Mesenchymal stem cell (in vitro differentiated cells and primary cell): Measurements from ENCODE around the gene MTFR1L.

Source experiments
- DNase-seq: peaks from one replicate; pipeline ENCODE4 v3.0.0-alpha.2; 2013
- H2AFZ ChIP-seq: one replicate; pipeline ENCODE4 v1.6.1; 2013; ENCODE audit warnings: low read depth, mild to moderate bottlenecking, control low read depth, inconsistent platforms, low read length, moderate library complexity
- H2AK5ac ChIP-seq: 2 replicates; pipeline ENCODE4 v1.6.1; 2013; ENCODE audit warnings: low read length, moderate library complexity, mild to moderate bottlenecking, inconsistent platforms; ENCODE audit not compliant: severe bottlenecking
- H2BK120ac ChIP-seq: one replicate; pipeline ENCODE4 v1.6.1; 2013; ENCODE audit warnings: low read depth, mild to moderate bottlenecking, inconsistent platforms, low read length, moderate library complexity
- H2BK12ac ChIP-seq, 2 experiments: one replicate each; pipeline ENCODE4 v1.6.1; 2013; ENCODE audit warnings: inconsistent platforms in 2 of 2, low read length in 2 of 2, mild to moderate bottlenecking in 2 of 2, moderate library complexity in 2 of 2, control low read depth in 1 of 2
- H2BK15ac ChIP-seq: one replicate; pipeline ENCODE4 v1.6.1; 2013; ENCODE audit warnings: mild to moderate bottlenecking, low read depth, inconsistent platforms; ENCODE audit not compliant: poor library complexity, severe bottlenecking
- H2BK5ac ChIP-seq: 2 replicates; pipeline ENCODE4 v1.6.1; 2013; ENCODE audit warnings: low read depth, mild to moderate bottlenecking, low read length, control low read depth, inconsistent platforms; ENCODE audit not compliant: poor library complexity, severe bottlenecking
- H3K14ac ChIP-seq, 2 experiments: one replicate each; pipeline ENCODE4 v1.6.1; 2013; ENCODE audit warnings: inconsistent platforms in 2 of 2, low read length in 2 of 2, control low read depth in 1 of 2, mild to moderate bottlenecking in 1 of 2, moderate library complexity in 1 of 2
- H3K18ac ChIP-seq, 2 experiments: one replicate each; pipeline ENCODE4 v1.6.1; 2013; ENCODE audit warnings: inconsistent platforms in 2 of 2, low read length in 2 of 2, control low read depth in 1 of 2, low read depth in 1 of 2, mild to moderate bottlenecking in 1 of 2
- H3K23ac ChIP-seq, 2 experiments: one replicate each; pipeline ENCODE4 v1.6.1; 2013; ENCODE audit warnings: inconsistent platforms in 2 of 2, low read length in 2 of 2, mild to moderate bottlenecking in 2 of 2, moderate library complexity in 2 of 2, control low read depth in 1 of 2
- H3K27ac ChIP-seq: 2 replicates; pipeline ENCODE4 v1.5.1; 2013; ENCODE audit warnings: mild to moderate bottlenecking, moderate library complexity, low read length, control low read depth, inconsistent platforms; ENCODE audit not compliant: poor library complexity, severe bottlenecking
- H3K27me3 ChIP-seq, 2 experiments: 2 replicates each; pipeline versions ENCODE4 v1.6.1 to v1.7.0; 2013; ENCODE audit warnings: low read length in 2 of 2, mild to moderate bottlenecking in 2 of 2, moderate library complexity in 2 of 2, control low read depth in 1 of 2, inconsistent platforms in 1 of 2; ENCODE audit not compliant: control insufficient read depth in 1 of 2, insufficient read depth in 1 of 2
- H3K36me3 ChIP-seq, 2 experiments: 2 replicates each; pipeline versions ENCODE4 v1.6.1 to v1.7.0; 2013; ENCODE audit warnings: low read length in 2 of 2, control low read depth in 1 of 2, inconsistent platforms in 1 of 2, low read depth in 1 of 2, mild to moderate bottlenecking in 1 of 2; ENCODE audit not compliant: insufficient read depth in 2 of 2, control insufficient read depth in 1 of 2
- H3K4ac ChIP-seq, 2 experiments: one replicate each; pipeline ENCODE4 v1.6.1; 2013; ENCODE audit warnings: inconsistent platforms in 2 of 2, low read length in 2 of 2, mild to moderate bottlenecking in 2 of 2, moderate library complexity in 2 of 2, control low read depth in 1 of 2, low read depth in 1 of 2
- H3K4me1 ChIP-seq: 2 replicates; pipeline ENCODE4 v1.6.1; 2013; ENCODE audit warnings: low read depth, low read length, control low read depth; ENCODE audit not compliant: control insufficient read depth, insufficient read depth
- H3K4me2 ChIP-seq: 2 replicates; pipeline ENCODE4 v1.6.1; 2013; ENCODE audit warnings: low read length, mild to moderate bottlenecking, inconsistent platforms; ENCODE audit not compliant: poor library complexity, severe bottlenecking
- H3K4me3 ChIP-seq, 2 experiments: 2 replicates each; pipeline versions ENCODE4 v1.5.1 to v1.7.0; 2013; ENCODE audit warnings: low read length in 2 of 2, mild to moderate bottlenecking in 2 of 2, control low read depth in 1 of 2, low read depth in 1 of 2; ENCODE audit not compliant: insufficient read depth in 1 of 2
- H3K79me1 ChIP-seq: replicated peaks from 2 replicates; pipeline ENCODE4 v1.6.1; 2013; ENCODE audit warnings: mild to moderate bottlenecking, control low read depth, low read length, inconsistent platforms; ENCODE audit not compliant: poor library complexity, severe bottlenecking
- H3K9ac ChIP-seq: 2 replicates; pipeline ENCODE4 v1.7.0; 2013; ENCODE audit warnings: mild to moderate bottlenecking, low read length, moderate library complexity
- H3K9me3 ChIP-seq: 2 replicates; pipeline ENCODE4 v1.7.0; 2013; ENCODE audit warnings: mild to moderate bottlenecking, low read length; ENCODE audit not compliant: control insufficient read depth
- H4K8ac ChIP-seq: one replicate; pipeline ENCODE4 v1.6.1; 2013; ENCODE audit warnings: inconsistent platforms, mild to moderate bottlenecking, low read length, moderate library complexity
- H4K91ac ChIP-seq: one replicate; pipeline ENCODE4 v1.6.1; 2013; ENCODE audit warnings: mild to moderate bottlenecking, low read length, inconsistent platforms
- WGBS: methylation state at CpG from one replicate; pipeline ENCODE4 v1.1.7; 2013; ENCODE audit warnings: mixed read lengths; 5-methylcytosine and 5-hydroxymethylcytosine counted together

MTFR1L gene

GRCh38 chr1:25804244-25804963, 15.3 kb upstream of the MTFR1L start:
- no peak overlapping the region for H3K4me2 ChIP-seq
- H2BK120ac ChIP-seq, result no peak overlapping the region
- no peaks in the 10 kb centered on the region for H3K9me3 ChIP-seq
- H3K4me1 ChIP-seq, result peaks cover 15% of the 10 kb centered on the region
- peaks cover 41 to 44% of the 10 kb centered on the region in 2 experiments for H3K36me3 ChIP-seq
- no peaks in the 10 kb centered on the region for H3K27me3 ChIP-seq
- H2AK5ac ChIP-seq, result no peak overlapping the region
- H2BK12ac ChIP-seq, result no peak overlapping the region
- peaks cover 19% of the 10 kb centered on the region for H3K79me1 ChIP-seq
- H2AFZ ChIP-seq, result no peak overlapping the region
- no peak overlapping the region for H3K23ac ChIP-seq
- 88% methylated on average over 8 of the region's 10 CpGs for WGBS
- no peak overlapping the region for H2BK15ac ChIP-seq
- DNase-seq, result no peak
- no peak overlapping the region for H3K4ac ChIP-seq
- H3K4me3 ChIP-seq, result peak overlapping the region in 1 of 2 experiments; percentile 4
- no peak overlapping the region for H3K27ac ChIP-seq
- H3K9ac ChIP-seq, result peak overlapping the region; percentile 68
- no peak overlapping the region for H3K14ac ChIP-seq
- H4K91ac ChIP-seq, result no peak overlapping the region
- no peak overlapping the region for H2BK5ac ChIP-seq
- H3K18ac ChIP-seq, result peak overlapping the region in 1 of 2 experiments; percentile 18
- peak overlapping the region; percentile 50 for H4K8ac ChIP-seq

DNA sequence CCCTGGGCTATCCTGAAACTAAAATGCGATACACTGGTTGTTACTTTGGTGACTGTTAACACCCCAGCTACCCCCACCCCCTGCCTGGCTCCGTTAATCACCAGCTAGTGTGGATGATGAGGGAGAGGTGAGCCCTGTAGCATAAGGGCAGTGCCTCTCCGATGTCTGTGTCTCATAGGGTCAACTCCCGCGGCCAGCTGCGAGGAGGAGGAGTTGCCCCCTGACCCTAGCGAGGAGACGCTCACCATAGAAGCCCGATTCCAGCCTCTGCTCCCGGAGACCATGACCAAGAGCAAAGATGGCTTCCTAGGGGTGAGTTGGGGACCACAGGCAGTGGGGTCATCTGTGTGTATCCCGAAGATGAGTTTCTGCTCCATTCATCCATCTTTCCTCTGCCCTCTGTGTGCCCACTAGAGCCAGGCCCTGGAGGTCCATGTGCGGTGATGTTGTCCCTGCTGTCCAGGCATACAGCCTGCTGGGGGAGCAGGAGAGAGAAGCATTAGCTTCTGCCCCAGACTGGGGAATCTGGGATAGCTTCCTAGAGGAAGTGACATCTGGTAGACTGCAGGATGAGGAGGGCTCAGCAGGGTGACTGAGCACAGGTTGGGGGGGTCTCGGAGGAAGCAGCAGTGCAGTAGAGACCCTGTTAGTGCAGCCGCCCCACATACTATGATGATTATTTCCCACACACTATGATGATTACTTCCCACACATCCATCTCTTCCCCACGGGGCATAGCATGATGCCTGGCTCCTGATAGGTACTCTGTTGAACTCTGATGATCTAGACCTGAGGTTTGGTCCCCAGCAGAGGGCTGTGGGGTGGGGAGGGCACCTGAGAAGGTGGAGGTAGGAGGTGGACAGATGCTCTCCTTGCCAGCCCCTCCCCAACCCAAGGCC, 14.5 kb upstream of the MTFR1L start:
- peak overlapping the region in 1 of 2 experiments; percentile 4 for H3K4me3 ChIP-seq
- H2AK5ac ChIP-seq, result no peak overlapping the region
- H3K27ac ChIP-seq, result no peak overlapping the region
- peaks cover 19% of the 10 kb centered on the region for H3K79me1 ChIP-seq
- no peaks in the 10 kb centered on the region for H3K9me3 ChIP-seq
- H3K4me1 ChIP-seq, result peaks cover 12% of the 10 kb centered on the region
- WGBS, result 96% methylated on average over 9 of the region's 15 CpGs
- no peak overlapping the region for H2BK15ac ChIP-seq
- H3K36me3 ChIP-seq, result peaks cover 49 to 52% of the 10 kb centered on the region in 2 experiments
- H3K14ac ChIP-seq, result no peak overlapping the region
- no peak for DNase-seq
- no peak overlapping the region for H4K91ac ChIP-seq
- H3K23ac ChIP-seq, result no peak overlapping the region
- no peak overlapping the region for H3K18ac ChIP-seq
- no peak overlapping the region for H2BK5ac ChIP-seq
- no peak overlapping the region for H2AFZ ChIP-seq
- peak overlapping the region; percentile 42 for H3K9ac ChIP-seq
- no peaks in the 10 kb centered on the region for H3K27me3 ChIP-seq
- H4K8ac ChIP-seq, result no peak overlapping the region
- no peak overlapping the region for H3K4ac ChIP-seq
- H3K4me2 ChIP-seq, result no peak overlapping the region
- no peak overlapping the region for H2BK120ac ChIP-seq
- no peak overlapping the region for H2BK12ac ChIP-seq

- H3K79me1 ChIP-seq, result peaks cover 17% of the 10 kb centered on the region
- H2AK5ac ChIP-seq, result no peak overlapping the region
- no peak overlapping the region for H3K14ac ChIP-seq
- H3K23ac ChIP-seq, result no peak overlapping the region
- DNase-seq, result no peak
- WGBS, result 100% methylated on average over 3 of the region's 3 CpGs
- no peak overlapping the region for H2BK5ac ChIP-seq
- no peaks in the 10 kb centered on the region for H3K9me3 ChIP-seq
- H3K27me3 ChIP-seq, result no peaks in the 10 kb centered on the region
- no peak overlapping the region for H3K4me3 ChIP-seq
- H3K9ac ChIP-seq, result peak overlapping the region; percentile 42
- no peak overlapping the region for H4K91ac ChIP-seq
- H3K36me3 ChIP-seq, result peaks cover 52 to 58% of the 10 kb centered on the region in 2 experiments
- no peak overlapping the region for H4K8ac ChIP-seq
- H3K4me2 ChIP-seq, result no peak overlapping the region
- H2BK120ac ChIP-seq, result no peak overlapping the region
- no peak overlapping the region for H2BK15ac ChIP-seq
- H2AFZ ChIP-seq, result no peak overlapping the region
- no peak overlapping the region for H3K18ac ChIP-seq
- no peak overlapping the region for H3K27ac ChIP-seq
- no peak overlapping the region for H2BK12ac ChIP-seq
- no peak overlapping the region for H3K4ac ChIP-seq
- peaks cover 10% of the 10 kb centered on the region for H3K4me1 ChIP-seq
Measured at GRCh38 chr1:25805863-25806225, 13.9 kb upstream of the MTFR1L start.

- Histone ChIP-seq H3K79me1 (peaks cover 13% of the 10 kb centered on the region), H3K14ac (no peak overlapping the region), H2BK15ac (no peak overlapping the region), H4K91ac (no peak overlapping the region), H3K36me3 (peaks cover 57 to 64% of the 10 kb centered on the region in 2 experiments), H2AK5ac (no peak overlapping the region), H4K8ac (no peak overlapping the region), H3K27me3 (no peaks in the 10 kb centered on the region), H3K9ac (peak overlapping the region; percentile 13), H3K4me2 (no peak overlapping the region), H3K4me3 (no peak overlapping the region), H3K27ac (no peak overlapping the region), H3K4ac (no peak overlapping the region), H2AFZ (no peak overlapping the region), H3K4me1 (peaks cover 10% of the 10 kb centered on the region), H2BK5ac (no peak overlapping the region), H3K23ac (no peak overlapping the region), H2BK12ac (no peak overlapping the region), H3K18ac (no peak overlapping the region), H2BK120ac (no peak overlapping the region), H3K9me3 (no peaks in the 10 kb centered on the region)
- no peak for DNase-seq
- WGBS, result 97% methylated on average over 4 of the region's 4 CpGs
Measured at GRCh38 chr1:25806418-25806817, 13.3 kb upstream of the MTFR1L start.
